Kidney epithelial cell (primary cell): Measurements from ENCODE around the gene WDPCP. TPM values are rescaled to one million over a fixed set of nuclear protein-coding genes. Genes with fewer than 3 reads are reported as not detected.
A peak's percentile ranks its signal among the peaks of the same experiment; 100 is the strongest.
"Not testable (repeated sequence)": the region's sequence is repeated elsewhere in the genome, so short reads cannot be mapped to it uniquely, and the experiment has no call there.

Experiments
- DNase-seq: peaks from one replicate; pipeline ENCODE4 v3.0.0-alpha.2; 2010; ENCODE audit warnings: low read depth
- H3K27me3 ChIP-seq: 2 replicates; pipeline ENCODE4 v1.6.0; 2011; ENCODE audit warnings: low read length; ENCODE audit not compliant: control insufficient read depth, insufficient read depth
- H3K36me3 ChIP-seq: 2 replicates; pipeline ENCODE4 v1.5.1; 2011; ENCODE audit warnings: low read length; ENCODE audit not compliant: control insufficient read depth, insufficient read depth
- H3K4me3 ChIP-seq: 2 replicates; pipeline ENCODE4 v1.5.1; 2011; ENCODE audit warnings: low read depth, mild to moderate bottlenecking, control low read depth, low read length
- total RNA-seq: library from RNA; depleted of rRNA; stranded (reverse); fragments of >200 nt; gene quantifications from 2 replicates; pipeline ENCODE4 v1.2.3, GENCODE V29; 2015
- TF ChIP-seq, protein P1 (sequence below): IDR thresholded peaks from 2 replicates; pipeline ENCODE4 v1.5.1; 2011; ENCODE audit warnings: mild to moderate bottlenecking, moderate library complexity, low read length, control low read depth, inconsistent platforms; ENCODE audit not compliant: insufficient read depth, poor library complexity, severe bottlenecking

The WDPCP gene, protein sequence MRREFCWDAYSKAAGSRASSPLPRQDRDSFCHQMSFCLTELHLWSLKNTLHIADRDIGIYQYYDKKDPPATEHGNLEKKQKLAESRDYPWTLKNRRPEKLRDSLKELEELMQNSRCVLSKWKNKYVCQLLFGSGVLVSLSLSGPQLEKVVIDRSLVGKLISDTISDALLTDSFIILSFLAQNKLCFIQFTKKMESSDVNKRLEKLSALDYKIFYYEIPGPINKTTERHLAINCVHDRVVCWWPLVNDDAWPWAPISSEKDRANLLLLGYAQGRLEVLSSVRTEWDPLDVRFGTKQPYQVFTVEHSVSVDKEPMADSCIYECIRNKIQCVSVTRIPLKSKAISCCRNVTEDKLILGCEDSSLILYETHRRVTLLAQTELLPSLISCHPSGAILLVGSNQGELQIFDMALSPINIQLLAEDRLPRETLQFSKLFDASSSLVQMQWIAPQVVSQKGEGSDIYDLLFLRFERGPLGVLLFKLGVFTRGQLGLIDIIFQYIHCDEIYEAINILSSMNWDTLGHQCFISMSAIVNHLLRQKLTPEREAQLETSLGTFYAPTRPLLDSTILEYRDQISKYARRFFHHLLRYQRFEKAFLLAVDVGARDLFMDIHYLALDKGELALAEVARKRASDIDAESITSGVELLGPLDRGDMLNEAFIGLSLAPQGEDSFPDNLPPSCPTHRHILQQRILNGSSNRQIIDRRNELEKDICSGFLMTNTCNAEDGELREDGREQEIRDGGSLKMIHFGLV
- total RNA-seq = 3.3 and 3.6 TPM in 2 replicates

DNA sequence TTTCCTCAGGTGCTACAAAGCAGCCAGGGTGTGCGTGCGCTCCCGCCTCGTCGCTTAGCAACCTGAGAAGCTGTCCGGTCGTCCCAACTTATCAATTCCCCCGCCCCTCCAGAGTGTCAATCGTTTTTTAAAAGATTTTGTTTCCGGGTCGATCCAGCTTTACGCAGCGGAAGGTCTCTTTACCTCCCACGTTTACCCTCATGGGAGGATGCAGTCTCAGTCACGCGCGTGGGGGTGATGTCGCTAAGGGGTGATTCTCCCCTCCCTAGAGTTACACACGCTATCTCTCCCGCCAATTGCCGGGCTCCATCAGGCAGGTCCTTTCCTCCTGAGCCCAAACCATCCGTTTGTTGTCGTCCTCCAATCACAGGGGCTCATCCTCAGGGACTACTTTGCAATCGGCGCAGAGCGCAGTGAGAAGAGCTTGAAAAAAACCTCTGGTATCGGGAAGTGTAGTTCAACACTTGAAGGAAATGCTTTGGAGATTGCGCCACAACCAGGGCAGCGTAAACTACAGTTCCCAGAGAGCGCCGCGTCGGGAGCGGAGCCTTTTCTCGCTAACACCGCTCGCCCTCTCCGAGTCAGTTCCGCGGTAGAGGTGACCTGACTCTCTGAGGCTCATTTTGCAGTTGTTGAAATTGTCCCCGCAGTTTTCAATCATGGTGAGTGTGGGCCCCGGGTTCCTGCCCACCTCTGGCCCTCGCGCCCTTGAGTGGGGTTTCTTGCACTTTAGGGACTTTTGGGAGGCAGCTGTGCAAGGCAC, at the start of gene WDPCP, which contains the start of gene MDH1:
Gene WDPCP, minus strand, starts transcription at position 93 of the 763 bp plus-strand sequence. CDS start 206 bp downstream, outside the sequence.
Gene MDH1, plus strand, starts transcription at position 579 of the 763 bp plus-strand sequence. Its CDS starts 81 bp downstream, at position 660.
- DNase-seq = peak; percentile 99
- TF ChIP-seq, protein P1, sequence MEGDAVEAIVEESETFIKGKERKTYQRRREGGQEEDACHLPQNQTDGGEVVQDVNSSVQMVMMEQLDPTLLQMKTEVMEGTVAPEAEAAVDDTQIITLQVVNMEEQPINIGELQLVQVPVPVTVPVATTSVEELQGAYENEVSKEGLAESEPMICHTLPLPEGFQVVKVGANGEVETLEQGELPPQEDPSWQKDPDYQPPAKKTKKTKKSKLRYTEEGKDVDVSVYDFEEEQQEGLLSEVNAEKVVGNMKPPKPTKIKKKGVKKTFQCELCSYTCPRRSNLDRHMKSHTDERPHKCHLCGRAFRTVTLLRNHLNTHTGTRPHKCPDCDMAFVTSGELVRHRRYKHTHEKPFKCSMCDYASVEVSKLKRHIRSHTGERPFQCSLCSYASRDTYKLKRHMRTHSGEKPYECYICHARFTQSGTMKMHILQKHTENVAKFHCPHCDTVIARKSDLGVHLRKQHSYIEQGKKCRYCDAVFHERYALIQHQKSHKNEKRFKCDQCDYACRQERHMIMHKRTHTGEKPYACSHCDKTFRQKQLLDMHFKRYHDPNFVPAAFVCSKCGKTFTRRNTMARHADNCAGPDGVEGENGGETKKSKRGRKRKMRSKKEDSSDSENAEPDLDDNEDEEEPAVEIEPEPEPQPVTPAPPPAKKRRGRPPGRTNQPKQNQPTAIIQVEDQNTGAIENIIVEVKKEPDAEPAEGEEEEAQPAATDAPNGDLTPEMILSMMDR = no peak
- no peaks in the 10 kb centered on the region for H3K27me3 ChIP-seq
- no peaks in the 10 kb centered on the region for H3K36me3 ChIP-seq
- H3K4me3 ChIP-seq = peak within 1 kb of the TSS; percentile 91

DNA sequence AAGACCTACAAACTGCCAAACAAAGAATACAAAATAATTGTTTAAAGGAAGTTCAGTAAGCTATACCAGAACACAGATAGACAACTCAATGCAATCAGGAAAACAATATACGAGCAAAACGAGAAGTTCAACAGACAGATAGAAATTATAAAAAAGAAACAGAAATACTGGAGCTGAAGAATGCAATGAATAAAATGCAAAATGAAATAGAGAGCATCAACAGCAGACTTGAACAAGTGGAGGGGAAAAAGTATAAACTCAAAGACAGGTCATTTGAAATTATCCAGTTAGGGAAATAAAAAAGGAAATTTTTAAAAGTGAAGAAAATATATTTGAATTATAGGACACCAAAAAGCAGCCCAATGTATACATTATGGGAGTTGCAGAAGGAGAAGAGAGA, 44.1 kb upstream of the WDPCP start:
- DNase-seq = no peak
- Histone ChIP-seq H3K27me3 (no peaks in the 10 kb centered on the region), H3K4me3 (no peak overlapping the region), H3K36me3 (no peaks in the 10 kb centered on the region)
- TF ChIP-seq, protein P1 = no peak

DNA sequence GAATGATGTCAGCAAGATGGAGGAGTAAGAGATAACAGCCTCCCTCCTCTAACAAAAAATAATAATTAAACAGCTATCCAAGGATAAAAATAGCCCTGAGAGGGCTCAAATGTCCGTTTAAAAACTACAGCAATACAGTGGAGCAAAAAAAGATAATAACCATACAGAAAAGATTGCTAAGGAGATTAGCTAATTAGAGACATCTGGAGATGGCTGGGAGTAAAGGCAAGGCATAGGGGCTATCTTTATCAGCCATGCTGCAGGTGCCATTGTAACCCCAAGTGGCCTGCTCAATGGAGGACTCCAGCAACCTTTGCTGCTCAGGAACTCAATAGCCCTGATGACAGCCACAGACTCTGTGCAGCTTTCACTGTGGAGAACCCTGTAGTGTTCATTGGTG, 43.2 kb upstream of the WDPCP start:
- TF ChIP-seq, protein P1 = no peak
- no peak for DNase-seq
- H3K27me3 ChIP-seq = no peaks in the 10 kb centered on the region
- H3K36me3 ChIP-seq = no peaks in the 10 kb centered on the region
- H3K4me3 ChIP-seq = no peak overlapping the region

DNA sequence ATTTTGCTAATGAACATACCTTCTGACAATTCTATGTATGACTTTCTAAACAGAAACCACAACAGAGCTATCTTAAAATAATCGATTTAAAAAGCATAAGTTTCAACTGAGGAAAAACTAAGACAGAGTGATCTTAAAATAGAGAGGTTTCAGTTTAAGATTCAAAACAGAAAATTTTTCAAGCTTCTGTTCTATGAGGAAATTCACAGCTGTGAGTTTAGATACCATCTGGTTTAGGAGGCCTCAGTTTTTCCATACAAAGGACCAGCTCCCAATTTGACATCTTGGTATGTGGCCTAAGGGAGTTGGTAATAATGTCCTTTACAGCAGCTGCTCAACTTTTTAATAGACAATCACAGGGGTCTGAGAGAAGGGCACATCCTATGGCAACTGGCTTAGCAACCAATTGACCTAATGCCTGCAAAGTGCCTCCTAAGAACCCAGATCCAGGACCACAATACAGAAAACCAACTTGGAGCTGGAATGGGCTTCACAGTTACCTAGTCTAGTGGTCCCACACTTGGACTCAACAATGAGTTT, 40.2 kb upstream of the WDPCP start:
- no peaks in the 10 kb centered on the region for H3K27me3 ChIP-seq
- TF ChIP-seq, protein P1 = no peak
- H3K36me3 ChIP-seq = no peaks in the 10 kb centered on the region
- H3K4me3 ChIP-seq = no peak overlapping the region
- DNase-seq = no peak

DNA sequence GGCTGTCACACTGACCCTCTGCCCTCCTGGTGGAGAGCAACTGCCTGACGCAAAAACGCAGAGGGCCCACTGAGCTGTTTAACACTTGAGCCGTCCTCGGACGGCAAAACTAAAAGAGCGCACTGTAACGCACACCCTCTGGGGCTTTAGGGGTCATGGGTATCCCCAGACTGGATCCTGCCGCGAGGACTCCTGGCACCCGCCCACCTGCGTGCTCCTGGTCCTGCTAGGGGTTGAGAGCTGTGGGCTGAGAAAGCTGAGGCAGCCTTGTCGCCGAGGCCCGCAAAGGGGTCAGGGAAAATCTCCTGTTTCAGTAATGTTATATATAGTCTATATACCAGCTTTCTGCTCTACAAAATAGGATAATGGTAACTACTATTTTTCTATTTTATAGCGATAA, 39.6 kb upstream of the WDPCP start:
- DNase-seq = no peak
- Histone ChIP-seq H3K36me3 (no peaks in the 10 kb centered on the region), H3K4me3 (no peak overlapping the region), H3K27me3 (no peaks in the 10 kb centered on the region)
- TF ChIP-seq, protein P1 = no peak

DNA sequence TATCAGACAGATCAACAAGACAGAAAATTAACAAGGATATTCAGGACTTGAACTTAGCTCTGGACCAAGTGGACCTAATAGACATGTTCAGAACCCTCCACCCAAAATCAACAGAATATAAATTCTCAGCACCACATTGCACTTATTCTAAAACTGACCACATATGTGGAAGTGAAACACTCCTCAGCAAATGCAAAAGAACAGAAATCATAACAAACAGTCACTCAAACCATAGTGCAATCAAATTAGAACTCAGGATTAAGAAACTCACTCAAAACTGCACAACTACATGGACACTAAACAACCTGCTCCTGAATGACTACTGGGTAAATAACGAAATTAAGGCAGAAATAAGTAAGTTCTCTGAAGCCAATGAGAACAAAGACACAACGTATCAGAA, 35.5 kb upstream of the WDPCP start:
- H3K36me3 ChIP-seq, DNase-seq, H3K4me3 ChIP-seq, H3K27me3 ChIP-seq: not testable (repeated sequence)
